Upper lobe of left lung (tissue), 6 donors: ENCODE results near the gene CLCA1. TPM values are rescaled to one million over a fixed set of nuclear protein-coding genes. Genes with fewer than 3 reads are reported as not detected.

Experiments
- ATAC-seq, 2 donors: fragments of 200-7000 bp; cut with Tn5 transposase; one replicate each; pipeline ENCODE4 v1.9.1; 2022; ENCODE audit warnings: mild to moderate bottlenecking in 2 of 2, moderate library complexity in 2 of 2; ENCODE audit not compliant: low FRiP score in 2 of 2
- DNase-seq, 2 donors: peaks; one replicate each; pipeline ENCODE4 v3.0.0-alpha.2; 2019 to 2020
- H3K27ac ChIP-seq, 4 donors: fragments of 200-600 bp; sonication (generic); one replicate each; pipeline ENCODE4 v1.5.1; 2016 to 2019
- H3K27me3 ChIP-seq, 4 donors: fragments of 200-600 bp; sonication (generic); one replicate each; pipeline ENCODE4 v1.5.1; 2017 to 2019
- H3K36me3 ChIP-seq, 4 donors: fragments of 200-600 bp; sonication (generic); one replicate each; pipeline ENCODE4 v1.5.1; 2016 to 2019
- H3K4me1 ChIP-seq, 4 donors: fragments of 200-600 bp; sonication (generic); one replicate each; pipeline ENCODE4 v1.5.1; 2018 to 2019
- H3K4me3 ChIP-seq, 4 donors: fragments of 200-600 bp; sonication (generic); one replicate each; pipeline ENCODE4 v1.5.1; 2017 to 2019; ENCODE audit warnings: mild to moderate bottlenecking in 2 of 4, moderate library complexity in 1 of 4
- H3K9me3 ChIP-seq, 4 donors: fragments of 200-600 bp; sonication (generic); one replicate each; pipeline ENCODE4 v1.5.1; 2018 to 2019
- CTCF ChIP-seq, 6 experiments: fragments of 450-650 bp in 4 of 6; fragments of 200-600 bp in 2 of 6; sonication (generic) in 2 of 6; IDR thresholded peaks; one replicate each; pipeline ENCODE4 v1.5.1; 2016 to 2019; ENCODE audit warnings: antibody characterized with exemption in 6 of 6
- EP300 ChIP-seq, 4 donors: sonication (generic); formaldehyde crosslinking; IDR thresholded peaks; one replicate each; pipeline ENCODE4 v1.5.1; 2017; ENCODE audit warnings: antibody characterized with exemption in 4 of 4, control low read depth in 2 of 4
- POLR2A ChIP-seq, 4 donors: fragments of 450-650 bp; IDR thresholded peaks; one replicate each; pipeline ENCODE4 v1.5.1; 2016 to 2017; ENCODE audit warnings: antibody characterized with exemption in 4 of 4, mild to moderate bottlenecking in 2 of 4
- POLR2AphosphoS5 ChIP-seq, 2 donors: sonication (generic); formaldehyde crosslinking; IDR thresholded peaks; one replicate each; pipeline ENCODE4 v1.5.1; 2017; ENCODE audit warnings: antibody characterized with exemption in 2 of 2
- WGBS, 2 donors: methylation state at CpG; one replicate each; pipeline ENCODE4 v1.1.5; 2017 to 2018; 5-methylcytosine and 5-hydroxymethylcytosine counted together
- total RNA-seq, 6 donors: library from RNA; depleted of rRNA in 4 of 6; stranded (reverse); fragments of >200 nt in 4 of 6; gene quantifications; one replicate each; pipeline versions ENCODE4 v1.1.0 to v1.2.1, GENCODE V29; 2016 to 2021
- donor health status: DM: no; HTN: no; CAD: no; lungs with moderate emphysema.
- donor health status: DM: no; HTN: yes; CAD: no; lungs with severe emphysema.

Gene CLCA1
- total RNA-seq, 6 donors from 2014 or later: 0.11 to 0.27 TPM; not detected in 4

GRCh38 chr1:86477256-86477655 is 8.5 kb downstream of the CLCA1 start:
- no peak for DNase-seq
- H3K4me3 ChIP-seq: no peak overlapping the region

GRCh38 chr1:86477682-86478081 is 9.0 kb downstream of the CLCA1 start:
- H3K27ac ChIP-seq: no peak overlapping the region
- ATAC-seq (peak in 1 of 2 donors; percentile 52), DNase-seq (no peak)
- WGBS, 2 donors: 80 to 87% methylated on average over 4 of the region's 4 CpGs
- no peak for TF ChIP-seq EP300 (IDR thresholded peaks at IDR 0.05)
- no peak for TF ChIP-seq POLR2A (IDR thresholded peaks at IDR 0.05)
- TF ChIP-seq CTCF (IDR thresholded peaks at IDR 0.05): no peak
- no peak for TF ChIP-seq POLR2AphosphoS5 (IDR thresholded peaks at IDR 0.05)
- H3K4me1 ChIP-seq: no peaks in the 10 kb centered on the region
- H3K4me3 ChIP-seq: no peak overlapping the region
- H3K36me3 ChIP-seq: no peaks in the 10 kb centered on the region
- H3K9me3 ChIP-seq: no peaks in the 10 kb centered on the region
- no peaks in the 10 kb centered on the region for H3K27me3 ChIP-seq

More at GRCh38 chr1:86477256-86477655, 8.5 kb downstream of the CLCA1 start:
- TF ChIP-seq EP300 (IDR thresholded peaks at IDR 0.05): no peak
- TF ChIP-seq POLR2AphosphoS5 (IDR thresholded peaks at IDR 0.05): no peak
- TF ChIP-seq CTCF (IDR thresholded peaks at IDR 0.05): no peak
- no peak for TF ChIP-seq POLR2A (IDR thresholded peaks at IDR 0.05)
- WGBS, 2 donors: 81 to 87% methylated on average over 4 of the region's 4 CpGs
- no peak overlapping the region for H3K27ac ChIP-seq
- no peaks in the 10 kb centered on the region for H3K9me3 ChIP-seq
- no peaks in the 10 kb centered on the region for H3K27me3 ChIP-seq
- no peaks in the 10 kb centered on the region for H3K36me3 ChIP-seq
- H3K4me1 ChIP-seq: no peaks in the 10 kb centered on the region
- ATAC-seq: peak in 1 of 2 donors; percentile 45

- Histone ChIP-seq H3K4me1 (no peaks in the 10 kb centered on the region), H3K9me3 (no peaks in the 10 kb centered on the region), H3K27me3 (no peaks in the 10 kb centered on the region), H3K27ac (no peak overlapping the region), H3K4me3 (no peak overlapping the region), H3K36me3 (no peaks in the 10 kb centered on the region)
- ATAC-seq: peak in 1 of 2 donors; percentile 68
- no peak for DNase-seq
- WGBS, 2 donors: 64 to 78% methylated on average over 5 of the region's 5 CpGs
- TF ChIP-seq CTCF (IDR thresholded peaks at IDR 0.05) (no peak), POLR2A (IDR thresholded peaks at IDR 0.05) (no peak), POLR2AphosphoS5 (IDR thresholded peaks at IDR 0.05) (no peak), EP300 (IDR thresholded peaks at IDR 0.05) (no peak)
Measured at GRCh38 chr1:86478416-86479156, 9.9 kb downstream of the CLCA1 start.

GRCh38 chr1:86481966-86482365 is 13.2 kb downstream of the CLCA1 start:
- TF ChIP-seq CTCF (IDR thresholded peaks at IDR 0.05): no peak
- TF ChIP-seq POLR2AphosphoS5 (IDR thresholded peaks at IDR 0.05): no peak
- Histone ChIP-seq H3K9me3 (no peaks in the 10 kb centered on the region), H3K4me1 (no peaks in the 10 kb centered on the region), H3K27ac (no peak overlapping the region), H3K27me3 (no peaks in the 10 kb centered on the region), H3K36me3 (no peaks in the 10 kb centered on the region), H3K4me3 (no peak overlapping the region)
- WGBS, 2 donors: 79% methylated on average over 4 of the region's 4 CpGs
- DNase-seq: no peak
- no peak for ATAC-seq
